GM12878 (cell line): ENCODE data around the gene NFE2L2. TPM values are rescaled to one million over a fixed set of nuclear protein-coding genes. Genes with fewer than 3 reads are reported as not detected.

Source experiments
- ATAC-seq: fragments of 200-7000 bp; cut with Tn5 transposase; 3 replicates; pipeline ENCODE4 v1.9.1; 2020; ENCODE audit warnings: mild to moderate bottlenecking, moderate library complexity
- BruUV-seq: library from RNA; stranded (reverse); fragments of 400-500 nt; replicated peaks from 2 replicates; lab custom pipeline; 2021; lab: Mats Ljungman, UMichigan
- CTCF ChIA-PET: fragments of 300-600 bp; sonication (Branson Sonifier 250); formaldehyde crosslinking; extraction: SDS; loops from one replicate; lab custom pipeline; 2021; ENCODE audit warnings: inconsistent platforms; lab: Yijun Ruan, JAX
- POLR2A ChIA-PET: fragments of 350-600 bp; formaldehyde crosslinking; extraction: SDS; loops from one replicate; lab custom pipeline; 2021; ENCODE audit warnings: inconsistent platforms; lab: Charles Lee
- RAD21 ChIA-PET: fragments of 300-600 bp; sonication (Branson Sonifier 250); formaldehyde crosslinking; loops from one replicate; lab custom pipeline; 2023; ENCODE audit warnings: antibody characterized with exemption; ENCODE audit not compliant: unreplicated experiment; lab: Charles Lee
- SMC1A ChIA-PET: fragments of 300-600 bp; sonication (Branson Sonifier 250); formaldehyde crosslinking; loops from one replicate; lab custom pipeline; 2023; ENCODE audit not compliant: unreplicated experiment, uncharacterized antibody; lab: Charles Lee
- DNase-seq: peaks from one replicate; pipeline ENCODE4 v3.0.0-alpha.2; 2011; ENCODE audit warnings: low read depth, low spot score
- FAIRE-seq: peaks from 3 replicates; lab custom pipeline; 2011; peaks lifted over from hg19 to GRCh38; lab: Jason Lieb, UNC
- H2AFZ ChIP-seq: 2 replicates; pipeline ENCODE4 v1.6.0; 2011; ENCODE audit warnings: low read depth, low read length, control low read depth; ENCODE audit not compliant: control insufficient read depth
- H3K27ac ChIP-seq: 2 replicates; pipeline ENCODE4 v1.5.1; 2011; ENCODE audit warnings: control low read depth; ENCODE audit not compliant: control insufficient read depth, insufficient read depth
- H3K27me3 ChIP-seq, 2 experiments: replicated peaks in 1 of 2; 2 replicates each; pipeline versions ENCODE4 v1.6.0 to v1.6.1; 2011; ENCODE audit warnings: low read length in 1 of 2; ENCODE audit not compliant: control insufficient read depth in 2 of 2, insufficient read depth in 2 of 2
- H3K36me3 ChIP-seq, 2 experiments: 2 replicates each; pipeline ENCODE4 v1.5.1; 2011; ENCODE audit warnings: low read length in 1 of 2; ENCODE audit not compliant: control insufficient read depth in 2 of 2, insufficient read depth in 2 of 2
- H3K4me1 ChIP-seq: 2 replicates; pipeline ENCODE4 v1.6.1; 2011; ENCODE audit warnings: mild to moderate bottlenecking, low read length, moderate library complexity, mixed read lengths; ENCODE audit not compliant: control insufficient read depth, insufficient read depth
- H3K4me2 ChIP-seq: 2 replicates; pipeline ENCODE4 v1.6.0; 2011; ENCODE audit warnings: control low read depth; ENCODE audit not compliant: control insufficient read depth, insufficient read depth
- H3K4me3 ChIP-seq: fragments of 200-600 bp; sonication (generic); 2 replicates; pipeline ENCODE4 v1.5.1; 2016
- H3K79me2 ChIP-seq: 2 replicates; pipeline ENCODE4 v1.6.0; 2011; ENCODE audit warnings: low read length; ENCODE audit not compliant: control insufficient read depth, insufficient read depth
- H3K9ac ChIP-seq: 2 replicates; pipeline ENCODE4 v1.8.0; 2011; ENCODE audit warnings: low read length, control low read depth, mixed read lengths; ENCODE audit not compliant: control insufficient read depth, insufficient read depth
- H3K9me3 ChIP-seq: replicated peaks from 3 replicates; pipeline ENCODE4 v1.5.1; 2011; ENCODE audit warnings: mild to moderate bottlenecking, low read length; ENCODE audit not compliant: control insufficient read depth, insufficient read depth
- H4K20me1 ChIP-seq: 2 replicates; pipeline ENCODE4 v1.6.0; 2011; ENCODE audit not compliant: control insufficient read depth, insufficient read depth
- MLLT1 ChIP-seq: fragments of 450-650 bp; IDR thresholded peaks from 2 replicates; pipeline ENCODE4 v1.6.1; 2016; ENCODE audit warnings: mild to moderate bottlenecking
- ZBTB4 ChIP-seq: fragments of 450-650 bp; formaldehyde crosslinking; IDR thresholded peaks from 2 replicates; pipeline ENCODE4 v1.4.0; 2022; ENCODE audit warnings: mild to moderate bottlenecking, moderate library complexity
- WGBS: methylation state at CpG from one replicate; pipeline ENCODE4 v1.1.6; 2016; ENCODE audit warnings: low lambda C conversion rate; ENCODE audit not compliant: insufficient replicate concordance, insufficient coverage; ENCODE audit errors: missing lambda C conversion rate; 5-methylcytosine and 5-hydroxymethylcytosine counted together
- in situ Hi-C: fragments of 300-500 bp; cut with MboI; formaldehyde crosslinking; loops from 9 replicates; pipeline ENCODE4 v1.14.3; 2018; ENCODE audit warnings: mixed read lengths
- intact Hi-C: fragments of 100-400 bp; cut with micrococcal nuclease; formaldehyde crosslinking; loops from one replicate; pipeline ENCODE4 v1.14.2; 2022; ENCODE audit not compliant: unreplicated experiment
- polyA plus RNA-seq, 11 experiments: library from polyadenylated mRNA; depleted of rRNA in 4 of 11; unstranded in 6 of 11; stranded (reverse) in 5 of 11; fragments of >200 nt; fragmentation: Nextera tagmentation in 4 of 11; fragmentation: Illumina TruSeq in 1 of 11; extraction: Ambion mirVana in 4 of 11; extraction: Trizol in 1 of 11; gene quantifications; 1 replicate in 1 of 11; 2 replicates in 10 of 11; pipeline versions ENCODE4 v1.2.1 to v1.2.3, GENCODE V29; 2011 to 2016; ENCODE audit warnings: inconsistent platforms in 2 of 11, missing spikeins in 2 of 11, low read depth in 1 of 11
- total RNA-seq, 4 experiments: library from RNA; depleted of rRNA in 3 of 4; stranded (reverse); fragments of >200 nt in 3 of 4; fragmentation: Illumina TruSeq in 1 of 4; extraction: Trizol in 1 of 4; gene quantifications; 2 replicates each; pipeline versions ENCODE4 v1.2.1 to v1.2.3, GENCODE V29; 2013 to 2021

Gene NFE2L2
- total and polyA plus RNA-seq, 10 of the 15 experiments (the other 5 are each of a cell fraction or from before 2014, with no cell fraction given): 18.4 to 69.8 (median 37.1) TPM

- CTCF ChIA-PET: interaction anchor here (0.9 to 1.7 kb wide), 7 partner anchors 10 to 75 kb away, joined by 3 to 24 read pairs (median 8); no protein-coding TSS in a partner anchor
- no peaks in the 10 kb centered on the region; the same call in 2 of the 3 replicates for H3K9me3 ChIP-seq
- RAD21 ChIA-PET: interaction anchor here (0.7 to 1.7 kb wide), 8 partner anchors 13 to 71 kb away, joined by 3 to 31 read pairs (median 8); partner anchors contain the start of gene NFE2L2
- H2AFZ ChIP-seq: no peak overlapping the region; the same call in none of the 2 replicates
- peak overlapping the region; percentile 74 for H3K4me3 ChIP-seq
- SMC1A ChIA-PET: interaction anchor here (0.8 to 1.7 kb wide), 17 partner anchors 13 to 60 kb away, joined by 3 to 25 read pairs (median 4); no protein-coding TSS in a partner anchor
- TF ChIP-seq ZBTB4 (CRISPR knock-in tag) (no peak), MLLT1 (peak; percentile 80)
- H3K79me2 ChIP-seq: peaks cover 52% of the 10 kb centered on the region
- 52% methylated on average over 7 of the region's 7 CpGs for WGBS
- peaks cover 14% of the 10 kb centered on the region for H3K4me1 ChIP-seq
- in situ Hi-C loops: loop anchor here (5.0 kb wide), 1 partner anchor 44 kb away; no protein-coding TSS in a partner anchor
- intact Hi-C loops: no loop called here
- no peaks in the 10 kb centered on the region for H3K27me3 ChIP-seq
- FAIRE-seq (no peak), DNase-seq (no peak), ATAC-seq (no peak)
- H3K36me3 ChIP-seq: peaks cover 0 to 6% of the 10 kb centered on the region in 2 experiments; a peak in 1 of 4 replicates
- H3K4me2 ChIP-seq: peak overlapping the region; percentile 91
- H3K9ac ChIP-seq: peak overlapping the region; percentile 98
- no TSS peak for BruUV-seq
- H4K20me1 ChIP-seq: peaks cover 11% of the 10 kb centered on the region
- POLR2A ChIA-PET: interaction anchor here (1.0 to 1.7 kb wide), 10 partner anchors 15 to 78 kb away, joined by 3 to 31 read pairs (median 6); partner anchors contain the start of gene NFE2L2
- peak overlapping the region; percentile 100 for H3K27ac ChIP-seq
These were observed 53.4 kb downstream of the NFE2L2 start for GRCh38 chr2:177211169-177211568.
